ENCODE data around the gene ANKRD53.

The ANKRD53 gene

DNA sequence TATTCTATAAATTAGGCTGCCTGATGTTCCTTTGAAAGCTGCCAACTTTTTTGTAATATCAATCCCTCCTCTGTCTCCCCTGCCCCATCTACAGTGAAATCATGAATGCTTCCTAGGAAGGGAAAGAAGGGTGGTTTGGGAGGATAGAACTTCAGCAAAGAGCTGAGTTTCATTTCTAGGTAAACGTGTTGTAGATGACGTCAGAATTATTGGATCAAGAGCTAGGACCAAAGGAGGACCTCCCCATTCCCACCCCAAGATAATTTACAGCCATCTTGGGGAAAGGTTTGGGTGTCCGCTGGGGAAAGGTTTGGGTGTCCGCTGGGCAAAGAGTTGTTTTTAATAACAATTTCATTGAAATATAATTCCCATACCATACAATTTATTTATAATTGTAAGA lies 11.2 kb upstream of the ANKRD53 start:
- no peak for DNase-seq

DNA sequence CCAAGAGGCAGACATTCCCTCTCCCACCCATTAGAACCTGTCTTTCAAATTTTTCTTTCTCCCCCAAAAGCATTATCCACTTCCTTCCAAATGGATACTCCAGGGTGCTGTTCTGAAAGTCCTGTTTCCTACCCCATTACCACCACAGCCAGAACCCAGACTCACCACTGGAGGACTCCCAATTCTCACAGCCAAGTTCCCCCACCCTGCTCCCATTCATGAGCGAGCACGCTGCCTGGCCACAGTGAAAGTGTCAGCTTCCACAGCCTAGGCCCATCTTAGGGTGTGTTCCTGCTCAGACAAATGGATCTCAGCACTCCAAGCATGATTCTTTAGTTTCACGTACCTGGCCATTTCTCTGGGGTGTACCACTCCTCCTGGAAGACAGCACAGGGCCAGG lies 3.8 kb upstream of the ANKRD53 start:
- no peak for DNase-seq

DNA sequence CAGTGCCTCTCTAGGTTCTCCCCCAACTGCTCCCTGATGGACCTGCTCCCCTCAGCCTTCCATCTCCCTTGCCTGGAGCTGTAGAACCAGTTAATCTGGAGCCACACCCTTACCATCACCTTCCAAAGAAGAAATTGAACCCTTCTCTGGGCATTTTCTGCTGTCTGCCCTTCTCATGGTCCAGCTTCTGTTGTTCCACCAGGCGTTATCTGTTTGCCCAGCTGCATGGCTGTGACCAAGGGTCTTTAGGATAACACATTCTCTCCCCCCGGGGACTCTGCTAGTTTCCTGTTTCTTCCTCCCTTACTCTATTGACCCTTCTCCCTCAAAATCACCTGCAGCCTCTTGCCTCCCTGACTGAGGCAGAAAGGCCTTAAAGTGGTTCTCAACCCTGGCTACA lies 3.2 kb upstream of the ANKRD53 start:
- DNase-seq: peak; percentile 25

GRCh38 chr2:70977605-70978205 lies 725 bp upstream of the ANKRD53 start:
- peak; percentile 44 for DNase-seq

DNA sequence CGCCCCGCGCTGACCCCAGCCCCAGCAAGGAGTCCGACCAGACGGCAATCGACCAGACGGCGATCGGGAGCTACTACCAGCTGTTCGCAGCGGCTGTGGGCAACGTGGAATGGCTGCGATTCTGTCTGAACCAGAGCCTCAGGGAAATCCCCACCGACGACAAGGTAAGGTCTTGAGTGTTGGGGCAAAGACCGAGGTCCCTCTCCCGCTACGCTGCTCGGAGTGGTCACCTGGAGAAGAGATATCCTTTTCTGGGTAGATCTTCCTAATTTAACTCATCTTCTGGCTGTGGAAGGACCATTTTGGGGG lies 704 bp downstream of the ANKRD53 start:
- no peak for DNase-seq

GRCh38 chr2:70979626-70980025 lies 1.2 kb downstream of the ANKRD53 start:
- no peak for DNase-seq

GRCh38 chr2:70981421-70981820 lies 3.0 kb downstream of the ANKRD53 start:
- DNase-seq: no peak

GRCh38 chr2:70981866-70982810 lies 3.7 kb downstream of the ANKRD53 start:
- DNase-seq: no peak

DNA sequence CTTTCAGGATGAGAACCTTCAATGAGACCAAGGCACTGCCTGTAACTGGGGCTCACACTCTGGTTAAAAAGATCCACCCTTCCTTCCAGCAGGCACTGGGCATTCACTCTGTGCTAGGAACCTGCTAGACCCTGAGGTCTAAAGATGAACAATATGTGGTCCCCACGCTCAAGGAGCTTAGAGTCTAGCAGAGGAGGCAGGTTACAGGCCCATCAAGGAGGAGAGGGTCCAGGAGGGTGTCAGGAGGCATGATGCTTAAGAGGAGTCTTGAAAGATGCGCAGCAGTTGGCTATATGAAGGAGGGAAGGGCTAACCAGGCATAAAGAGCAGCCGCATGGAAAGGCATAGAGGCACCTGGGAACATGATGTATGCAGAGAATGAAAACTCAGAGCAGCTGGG lies 4.5 kb downstream of the ANKRD53 start:
- DNase-seq: no peak

DNA sequence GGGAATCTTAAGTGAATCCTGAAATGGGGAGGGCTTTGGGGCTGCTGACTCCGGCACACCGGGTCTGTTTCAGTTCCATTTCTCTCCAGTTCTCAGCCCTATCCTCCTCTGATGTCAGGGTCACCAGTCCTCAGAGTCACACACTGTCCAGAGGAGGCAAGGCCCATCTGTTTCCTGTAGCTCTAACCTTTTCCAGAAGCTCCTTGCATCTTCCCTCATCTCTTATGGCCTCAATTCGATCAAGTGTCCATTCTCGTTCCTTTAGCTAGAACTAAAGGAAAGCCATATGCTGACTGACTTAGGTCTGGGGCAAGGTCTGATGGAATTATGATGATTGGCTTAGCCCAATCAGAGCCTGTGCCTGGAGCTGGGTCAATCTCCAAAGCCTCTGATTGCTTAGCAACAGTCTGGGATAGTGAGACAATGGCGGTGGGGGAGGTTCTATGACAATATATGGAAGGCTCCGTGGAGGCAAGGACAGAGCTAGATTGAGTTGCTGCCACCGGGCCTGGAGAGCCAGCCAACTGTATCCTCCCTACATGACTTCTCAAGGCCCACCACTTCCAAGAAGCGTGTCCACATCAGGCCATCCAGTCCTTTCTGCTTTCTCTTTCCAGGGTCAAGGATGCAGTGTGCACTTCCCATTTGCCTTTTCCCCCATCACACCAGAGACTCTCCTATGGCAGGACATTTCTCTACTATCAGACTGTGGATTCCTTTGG lies 5.2 kb downstream of the ANKRD53 start:
- no peak for DNase-seq

- no peak for DNase-seq
Measured at GRCh38 chr2:70984228-70984575, 5.8 kb downstream of the ANKRD53 start.

DNA sequence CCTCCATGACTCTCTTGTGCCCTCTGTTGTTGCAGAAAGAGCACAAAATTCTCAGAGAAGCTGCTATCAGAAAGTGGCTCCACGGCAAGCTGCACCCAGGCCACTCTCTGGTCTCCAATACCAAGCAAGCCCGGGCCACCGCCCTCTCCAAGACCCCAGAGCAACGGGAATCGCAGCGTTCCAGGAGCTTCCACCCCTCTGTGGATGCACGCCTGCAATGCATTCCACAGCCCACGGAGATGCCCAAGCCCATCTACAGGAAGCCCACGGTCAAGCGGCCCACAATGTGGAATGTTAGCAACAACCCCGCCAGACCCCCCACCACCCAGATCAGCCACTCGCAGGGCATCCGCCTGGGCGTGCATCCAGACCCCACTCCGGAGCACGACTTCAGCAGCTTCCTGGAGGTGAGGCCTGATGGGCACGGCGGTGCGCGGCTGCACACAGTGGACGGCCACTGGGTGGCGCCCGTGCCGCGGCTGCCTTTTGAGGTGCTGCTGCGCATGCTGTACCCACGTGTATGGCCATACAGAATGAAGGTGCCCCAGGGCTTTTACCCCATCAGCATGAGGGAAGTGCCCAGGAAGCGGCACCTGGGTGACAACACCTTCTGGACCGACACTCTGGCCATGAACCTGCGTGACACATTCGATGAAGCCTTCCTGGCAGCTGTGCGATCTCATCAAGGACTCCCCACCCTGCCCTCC lies 6.3 kb downstream of the ANKRD53 start:
- DNase-seq: peak; percentile 88

DNA sequence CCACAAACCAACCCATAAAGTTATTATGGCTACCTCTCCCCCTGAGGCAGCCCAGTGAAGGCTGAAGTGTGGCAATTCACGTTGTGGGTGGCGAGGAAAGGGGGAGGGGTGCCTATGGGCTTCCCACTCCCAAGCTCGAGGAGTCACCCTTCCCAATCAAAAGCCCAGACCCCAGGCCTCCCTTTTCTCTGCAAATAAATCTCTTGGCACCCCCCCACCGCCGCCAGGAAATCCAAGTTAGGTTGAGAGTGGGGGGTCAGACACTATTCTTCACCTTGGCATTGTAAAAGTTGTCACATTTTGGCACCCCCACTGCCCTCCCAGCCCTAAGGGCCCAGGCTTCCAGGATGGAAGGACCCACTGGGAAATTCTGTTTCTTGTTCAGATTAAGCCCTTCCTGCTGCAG lies 6.9 kb downstream of the ANKRD53 start:
- no peak for DNase-seq

GRCh38 chr2:70985956-70986355 lies 7.5 kb downstream of the ANKRD53 start:
- no peak for DNase-seq

GRCh38 chr2:70986499-70987189 lies 8.2 kb downstream of the ANKRD53 start:
- DNase-seq: no peak

- no peak for DNase-seq
Measured at GRCh38 chr2:70987386-70987785, 9.0 kb downstream of the ANKRD53 start.

GRCh38 chr2:70988151-70988550 lies 9.7 kb downstream of the ANKRD53 start:
- DNase-seq: no peak

GRCh38 chr2:70988726-70989648 lies 10.6 kb downstream of the ANKRD53 start:
- DNase-seq: no peak

DNA sequence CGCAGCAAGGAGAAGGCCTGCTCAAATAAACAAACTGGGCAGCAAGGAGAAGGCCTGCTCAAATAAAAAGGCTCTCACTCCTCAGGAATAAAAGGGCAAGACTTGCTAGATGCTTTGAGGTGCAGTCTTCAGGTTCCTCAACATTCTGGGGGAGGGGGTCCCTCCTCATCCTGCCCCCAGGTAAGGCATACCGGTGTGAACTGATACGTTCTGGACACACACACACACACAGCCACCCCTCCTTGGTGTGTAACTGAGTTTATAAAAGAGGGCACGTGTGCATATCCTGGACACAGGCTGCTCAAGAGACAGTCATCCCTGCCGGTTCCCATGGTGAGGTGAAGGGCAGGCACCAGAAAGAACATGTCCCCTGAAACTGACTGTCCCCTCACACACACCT lies 11.8 kb downstream of the ANKRD53 start:
- DNase-seq: no peak

GRCh38 chr2:70991142-70991541 lies 12.7 kb downstream of the ANKRD53 start:
- DNase-seq: no peak

GRCh38 chr2:70991742-70992141 lies 13.3 kb downstream of the ANKRD53 start:
- no peak for DNase-seq
